Choroid plexus epithelial cell (primary cell): ENCODE data around the gene DIP2B.

Source experiments
- DNase-seq: peaks from one replicate; pipeline ENCODE4 v3.0.0-alpha.2; 2010; ENCODE audit warnings: low read depth
- H3K4me3 ChIP-seq: 2 replicates; pipeline ENCODE4 v1.5.1; 2011; ENCODE audit warnings: low read depth, mild to moderate bottlenecking, control low read depth, low read length, moderate library complexity
- CTCF ChIP-seq: conservative IDR thresholded peaks from 2 replicates; pipeline ENCODE4 v1.5.1; 2011; ENCODE audit warnings: low read depth, mild to moderate bottlenecking, control low read depth, inconsistent platforms, low read length, moderate library complexity

DIP2B gene

GRCh38 chr12:50775251-50775650, 270.5 kb downstream of the DIP2B start:
- DNase-seq, result no peak
- no peak for TF ChIP-seq CTCF
- H3K4me3 ChIP-seq, result no peak overlapping the region

- TF ChIP-seq CTCF, result no peak
- no peak for DNase-seq
- no peak overlapping the region for H3K4me3 ChIP-seq
These were observed 272.3 kb downstream of the DIP2B start for GRCh38 chr12:50776749-50777728.

- DNase-seq, result no peak
- H3K4me3 ChIP-seq, result no peak overlapping the region
- no peak for TF ChIP-seq CTCF
These were observed 274.1 kb downstream of the DIP2B start for GRCh38 chr12:50778663-50779590.

- H3K4me3 ChIP-seq, result no peak overlapping the region
- no peak for DNase-seq
- no peak for TF ChIP-seq CTCF
These were observed 275.2 kb downstream of the DIP2B start for GRCh38 chr12:50780013-50780412.

GRCh38 chr12:50784501-50784900, 279.7 kb downstream of the DIP2B start:
- no peak for TF ChIP-seq CTCF
- no peak for DNase-seq
- H3K4me3 ChIP-seq, result no peak overlapping the region

GRCh38 chr12:50785406-50786001, 280.7 kb downstream of the DIP2B start:
- peak; percentile 71 for DNase-seq
- no peak for TF ChIP-seq CTCF
- no peak overlapping the region for H3K4me3 ChIP-seq
